Effector CD4-positive, alpha-beta T cell (primary cell): ENCODE data around the gene FIBCD1.
"Not testable (repeated sequence)": the region's sequence is repeated elsewhere in the genome, so short reads cannot be mapped to it uniquely, and the experiment has no call there.

Experiments
- DNase-seq: peaks from one replicate; pipeline ENCODE4 v3.0.0-alpha.2; 2020

Gene FIBCD1

DNA sequence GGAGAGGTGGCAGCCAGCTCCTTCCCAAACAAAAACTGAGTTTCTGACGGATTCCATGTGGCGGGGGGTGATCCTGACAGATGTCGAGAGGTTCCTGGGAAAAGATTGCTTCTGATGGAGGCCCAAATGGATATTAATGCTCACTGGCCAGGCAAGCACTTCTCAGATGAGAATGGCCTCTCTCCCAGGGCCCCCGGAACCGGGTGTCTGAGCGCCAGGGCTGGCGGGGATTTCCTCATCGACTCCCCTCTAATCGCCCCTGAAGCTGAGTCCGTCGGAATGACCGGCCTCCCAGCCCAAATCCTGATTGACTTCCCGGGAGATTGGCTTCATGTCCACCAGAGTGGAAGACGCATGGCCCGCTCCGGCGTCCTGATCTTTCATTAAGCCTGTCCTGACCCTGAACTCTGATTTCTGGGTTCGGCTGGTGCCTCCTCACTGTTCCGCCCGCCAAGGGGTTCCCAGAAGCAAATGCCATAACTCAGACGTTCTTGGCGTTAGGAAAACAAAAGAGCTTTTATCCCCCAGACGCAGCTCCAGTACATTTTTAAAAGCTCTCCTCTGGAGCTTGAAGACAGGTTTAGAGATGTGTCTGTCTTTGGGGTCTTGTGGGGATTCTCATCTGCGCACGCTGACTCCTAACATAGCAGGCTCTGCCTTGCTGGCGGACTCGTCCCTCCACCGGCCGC is 17.6 kb downstream of the FIBCD1 start:
- DNase-seq, result no peak

DNA sequence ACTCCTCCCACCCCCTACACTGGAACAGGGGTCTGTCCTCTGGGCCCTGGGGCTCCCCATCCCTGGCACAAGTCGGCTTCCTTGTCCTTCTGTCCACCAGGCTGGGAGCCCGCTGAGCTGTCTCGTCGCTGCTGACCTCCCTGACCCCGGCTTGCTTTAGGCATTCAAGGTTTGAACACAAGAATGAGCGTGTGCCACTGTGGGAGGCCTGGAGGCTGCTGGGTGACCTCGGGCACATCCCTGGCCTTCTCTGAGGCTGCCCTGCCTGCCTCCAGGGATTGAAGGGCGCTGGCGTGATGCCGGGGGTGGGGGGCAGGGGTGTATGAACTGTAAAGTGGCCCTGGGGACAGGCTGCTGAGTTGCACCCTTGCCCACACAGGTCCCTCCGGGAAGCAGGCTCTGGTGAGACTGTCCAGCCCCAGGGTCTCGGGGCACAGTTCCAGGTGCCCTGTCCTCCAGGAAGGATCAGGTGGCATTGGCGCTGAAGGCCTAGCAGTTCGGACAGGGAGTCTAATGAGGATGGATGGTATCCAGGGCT is 18.2 kb downstream of the FIBCD1 start:
- no peak for DNase-seq

DNA sequence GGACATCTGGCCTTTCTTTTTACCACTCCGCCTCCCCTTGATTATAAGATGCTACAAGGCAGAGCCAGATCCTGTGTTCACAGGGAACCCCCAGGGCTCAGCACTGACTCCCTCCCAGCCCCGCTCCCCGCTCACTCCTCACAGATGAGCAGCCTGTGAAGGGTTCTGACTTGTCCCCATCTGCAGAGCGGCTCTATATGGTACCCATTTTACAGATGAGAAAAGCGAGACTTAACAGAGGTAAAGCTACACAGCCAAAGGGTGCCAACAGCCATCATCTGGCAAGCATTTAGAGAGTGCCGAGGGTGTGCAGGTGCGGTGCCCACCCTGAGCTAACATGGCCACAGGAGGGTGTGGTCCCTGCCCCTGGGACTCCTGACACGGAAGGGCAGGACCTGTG is 18.8 kb downstream of the FIBCD1 start:
- DNase-seq, result no peak

DNA sequence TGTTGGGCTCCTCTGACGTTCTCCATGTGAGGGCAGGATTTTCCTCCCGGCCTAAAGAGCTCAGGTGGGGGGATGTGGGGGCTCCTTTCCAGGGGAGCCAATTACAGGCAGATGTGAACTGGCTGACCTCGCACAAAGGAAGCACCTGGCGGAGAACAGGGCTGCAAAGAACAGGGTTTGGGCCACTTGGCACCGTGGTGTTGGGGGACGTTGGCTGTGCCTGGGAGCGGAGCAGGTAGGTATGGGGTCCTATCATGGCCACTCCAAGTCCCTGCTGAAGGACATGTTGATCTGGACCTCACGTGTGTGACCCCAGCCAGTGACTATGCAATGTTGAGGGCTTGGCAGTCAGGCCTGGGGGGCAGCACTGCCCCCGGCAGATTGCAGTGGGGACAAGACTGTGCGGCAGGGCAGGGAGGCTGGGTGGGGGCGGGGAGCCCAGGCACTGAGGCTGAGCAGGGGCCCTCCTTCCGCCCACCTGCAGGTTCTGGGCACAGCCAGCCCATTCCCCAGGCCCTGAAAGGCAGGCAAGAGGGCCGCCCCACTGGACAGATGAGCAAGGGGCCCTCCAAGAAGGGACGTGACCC is 19.4 kb downstream of the FIBCD1 start:
- DNase-seq, result no peak

DNA sequence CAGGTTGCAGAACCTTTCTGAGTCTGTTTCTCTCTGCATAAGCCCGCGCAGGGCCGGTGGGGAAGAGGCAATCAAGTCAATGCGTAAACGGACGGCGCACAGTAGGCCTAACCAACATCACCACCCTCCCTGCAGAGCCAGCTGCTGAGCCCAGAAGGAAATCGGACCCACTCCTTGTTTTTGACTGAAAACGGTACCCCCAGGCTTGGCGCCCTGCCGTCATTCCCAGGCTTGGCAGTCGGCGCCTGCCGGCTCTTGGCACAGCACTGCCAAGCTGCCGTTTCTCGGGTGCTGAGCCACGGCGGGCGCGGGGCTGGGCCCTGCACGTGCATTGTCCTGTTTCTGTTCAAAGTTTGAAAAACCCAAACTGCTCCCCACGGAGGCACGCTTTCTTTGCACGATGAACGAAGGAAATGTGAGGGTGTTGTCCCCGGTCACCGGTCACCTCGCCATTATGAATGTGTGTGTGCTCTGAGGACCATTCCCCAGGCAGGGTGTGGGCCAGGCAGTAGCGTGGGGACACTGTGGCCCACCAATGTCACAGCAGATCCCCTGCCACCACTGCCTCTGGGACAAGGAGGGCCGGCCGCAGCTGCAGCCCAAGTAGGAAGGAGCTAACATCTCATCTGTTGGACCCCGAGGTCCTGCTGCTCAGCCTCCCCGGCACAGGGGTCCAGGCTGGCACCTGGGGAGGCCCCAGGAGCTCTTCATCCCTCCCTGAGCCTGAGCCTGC is 20.1 kb downstream of the FIBCD1 start:
- no peak for DNase-seq

DNA sequence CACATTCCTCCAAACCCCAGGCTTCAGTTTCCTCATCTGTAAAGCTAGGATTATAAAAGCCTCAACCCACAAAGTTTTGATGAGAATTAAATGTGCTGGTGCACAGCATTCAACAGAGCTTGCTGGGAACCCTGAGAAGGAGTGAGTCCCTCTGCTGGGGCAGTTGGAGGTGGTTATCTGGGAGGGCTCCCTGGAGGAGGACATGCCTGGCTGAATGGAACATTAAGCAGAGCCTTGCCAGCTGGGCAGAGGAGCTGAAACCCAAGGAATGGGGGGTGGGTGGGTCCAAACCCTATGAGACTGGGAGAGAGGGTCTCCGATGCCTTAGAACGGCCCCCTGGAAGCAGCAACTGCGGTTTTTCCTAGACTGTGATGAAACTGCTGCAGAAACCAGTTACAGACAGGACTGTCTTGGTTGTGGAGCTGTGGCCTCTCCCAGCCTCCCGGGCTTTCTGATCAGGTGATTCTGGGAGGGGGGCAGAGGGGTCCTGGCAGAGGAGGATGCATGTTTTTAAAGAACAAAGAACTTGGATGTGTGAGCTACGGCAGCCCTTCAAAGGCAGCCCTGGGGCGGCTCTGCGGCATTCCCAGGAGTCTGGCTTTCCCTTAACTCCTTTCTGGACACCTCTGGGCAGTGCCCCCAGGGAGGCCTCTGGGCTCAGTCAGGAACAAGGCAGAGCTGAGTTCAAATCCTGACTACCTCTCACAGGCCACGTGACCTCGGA is 20.8 kb downstream of the FIBCD1 start:
- no peak for DNase-seq

DNA sequence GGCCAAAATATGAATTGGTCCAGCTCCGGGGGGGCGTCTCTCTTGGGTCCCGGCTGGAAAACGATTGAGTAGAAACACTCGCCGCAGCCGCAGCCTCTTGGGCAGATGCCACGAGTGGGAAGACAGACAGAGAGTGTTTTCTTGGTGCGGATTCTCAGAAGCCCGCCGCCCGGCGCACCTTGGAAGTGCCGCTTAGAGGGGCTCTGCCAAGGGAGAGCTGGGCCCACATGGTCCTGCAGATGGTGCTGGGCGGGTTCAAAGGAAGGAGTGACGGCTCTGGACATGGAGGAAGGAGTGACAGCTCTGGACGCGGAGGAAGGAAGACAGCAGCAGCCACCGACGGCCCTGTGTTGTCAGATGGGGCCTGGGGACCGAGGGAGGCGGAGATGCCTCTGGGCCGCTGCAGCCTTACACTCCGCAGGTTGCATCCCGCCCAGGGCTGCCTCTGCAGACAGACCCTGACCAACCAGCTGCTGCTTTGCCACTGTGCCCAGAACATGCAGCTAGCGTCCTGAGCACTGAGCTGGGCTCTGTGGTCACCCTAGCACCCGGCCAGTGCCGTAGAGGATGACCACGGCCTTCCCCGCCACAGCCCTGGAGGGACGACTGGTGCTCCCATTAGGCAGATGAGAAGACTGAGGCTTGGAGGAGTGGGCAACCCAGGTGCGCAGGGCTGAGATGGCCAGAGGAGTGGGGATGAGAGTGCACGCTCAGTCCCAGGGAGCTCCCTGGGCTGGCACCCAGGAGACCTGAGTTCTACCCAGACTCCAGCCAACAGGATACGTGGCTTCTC is 21.7 kb downstream of the FIBCD1 start:
- no peak for DNase-seq

DNA sequence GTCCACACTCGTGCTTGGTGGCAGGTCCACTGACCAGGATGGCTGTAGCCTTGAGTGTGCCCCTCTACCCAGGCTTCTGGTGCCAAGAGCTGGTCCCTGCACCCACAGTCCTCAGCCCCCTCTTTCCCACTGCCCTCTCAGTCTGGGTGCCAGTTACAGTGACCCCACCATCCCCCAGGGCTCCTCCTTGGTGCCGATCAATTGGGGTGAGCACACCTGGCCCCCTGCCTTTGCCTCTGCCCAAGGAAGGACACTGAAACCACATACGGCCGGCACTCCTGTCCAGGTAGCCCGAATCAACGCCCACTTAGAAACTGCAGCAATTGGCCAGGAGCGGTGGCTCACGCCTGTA is 24.0 kb downstream of the FIBCD1 start:
- no peak for DNase-seq

DNA sequence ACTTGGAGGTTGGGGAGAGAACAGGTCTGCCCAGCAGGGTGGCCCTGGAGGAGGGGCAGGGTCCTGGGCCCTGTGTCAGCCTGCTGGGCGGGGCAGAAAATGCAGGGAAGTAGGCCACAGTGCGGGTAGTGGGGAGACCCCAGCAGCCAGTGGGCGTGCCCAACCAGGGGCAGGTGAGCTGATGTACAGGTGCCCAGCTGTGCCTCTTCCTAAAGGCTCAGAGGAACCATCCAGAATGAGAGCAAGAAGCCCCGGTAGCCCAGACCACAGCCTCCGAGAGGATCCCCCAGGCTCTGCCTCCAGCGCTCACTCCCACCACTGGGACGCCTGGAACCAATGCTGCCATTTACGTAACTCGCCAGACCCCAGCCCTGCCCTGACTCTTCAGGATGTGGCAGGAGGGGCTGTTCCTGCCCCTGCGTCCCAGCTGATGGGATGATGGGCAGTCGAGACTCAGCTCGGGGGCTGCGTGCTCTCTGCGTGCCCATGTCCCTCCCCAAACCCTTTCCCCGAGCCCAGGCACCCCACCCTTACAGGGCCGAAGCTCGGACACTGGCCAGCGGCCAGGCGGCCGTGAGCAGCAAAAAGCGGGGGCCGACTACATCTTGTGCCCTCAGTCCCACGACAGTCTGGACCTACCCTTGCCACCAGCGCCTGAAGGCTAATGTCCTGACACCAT is 24.5 kb downstream of the FIBCD1 start:
- no peak for DNase-seq

DNA sequence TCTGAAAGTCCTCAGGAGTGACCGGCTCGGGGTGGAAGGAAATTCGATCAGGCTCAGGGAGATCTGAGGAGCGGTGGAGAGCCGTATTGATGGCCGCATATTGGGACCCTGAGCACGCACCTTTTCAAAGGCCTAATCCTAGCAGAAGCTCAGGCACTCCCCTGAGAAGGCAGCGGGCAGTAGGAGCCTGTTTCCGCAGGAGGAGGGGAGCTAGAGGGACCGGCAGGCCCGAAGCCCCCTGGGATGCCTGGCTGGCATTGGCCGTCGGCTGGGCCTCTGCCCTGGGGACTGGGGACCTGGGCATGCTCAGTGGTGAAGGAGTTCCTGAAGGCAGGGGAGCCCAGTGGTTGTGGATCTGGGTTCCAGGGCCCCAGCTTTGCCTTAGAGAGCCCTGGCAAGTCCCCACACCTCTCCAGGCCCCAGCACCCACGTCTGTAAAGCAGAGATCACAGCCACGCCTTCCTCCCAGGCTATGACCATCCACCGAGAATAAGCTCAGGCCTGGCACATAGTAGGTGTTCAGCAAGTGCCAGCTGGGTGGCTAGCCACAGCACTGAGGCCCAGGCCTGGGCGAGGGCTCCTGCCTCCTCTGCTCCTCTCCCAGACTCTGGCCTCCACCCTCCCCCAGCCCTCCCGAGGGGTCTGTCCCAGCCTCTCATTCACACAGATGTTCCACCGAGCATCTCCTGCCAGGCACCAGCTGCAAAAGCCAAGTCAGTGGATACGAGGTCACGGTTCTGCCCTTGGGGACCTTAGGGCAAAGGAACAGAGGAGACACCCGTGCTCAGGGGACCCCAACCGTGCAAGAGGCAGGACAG is 25.2 kb downstream of the FIBCD1 start:
- no peak for DNase-seq

DNA sequence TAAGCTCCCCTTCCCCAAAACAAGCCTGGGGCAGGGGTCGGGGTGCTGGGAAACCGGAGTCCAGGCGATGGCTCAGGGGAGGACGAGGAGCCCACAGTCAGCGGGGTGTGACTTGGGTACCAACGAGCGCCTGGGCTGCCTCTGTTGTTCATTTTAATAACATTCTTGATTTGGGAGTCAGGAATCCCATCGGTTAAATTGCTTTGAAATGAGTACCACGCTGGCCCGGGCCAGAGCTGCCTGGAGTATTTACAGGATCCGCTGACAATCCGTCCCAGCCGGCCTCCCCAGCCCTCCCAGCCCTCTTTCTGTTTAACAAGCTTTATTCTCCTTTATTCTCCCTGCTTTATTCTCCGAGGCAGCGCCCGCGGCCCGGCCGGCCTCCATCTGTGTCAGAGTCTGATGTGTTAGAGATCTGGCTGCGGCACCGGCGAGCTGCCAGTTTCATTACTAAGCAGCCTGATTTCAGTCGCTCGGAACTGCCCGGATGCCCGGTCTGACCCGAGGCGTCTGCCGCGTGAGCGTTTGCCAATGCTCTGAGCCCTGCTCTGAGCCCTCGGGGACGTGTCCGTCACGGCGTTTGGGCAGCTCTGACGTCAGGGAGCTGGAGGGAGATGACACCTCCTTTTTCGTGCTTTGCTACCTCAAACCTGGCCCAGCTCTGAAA is 26.0 kb downstream of the FIBCD1 start:
- DNase-seq, result no peak

DNA sequence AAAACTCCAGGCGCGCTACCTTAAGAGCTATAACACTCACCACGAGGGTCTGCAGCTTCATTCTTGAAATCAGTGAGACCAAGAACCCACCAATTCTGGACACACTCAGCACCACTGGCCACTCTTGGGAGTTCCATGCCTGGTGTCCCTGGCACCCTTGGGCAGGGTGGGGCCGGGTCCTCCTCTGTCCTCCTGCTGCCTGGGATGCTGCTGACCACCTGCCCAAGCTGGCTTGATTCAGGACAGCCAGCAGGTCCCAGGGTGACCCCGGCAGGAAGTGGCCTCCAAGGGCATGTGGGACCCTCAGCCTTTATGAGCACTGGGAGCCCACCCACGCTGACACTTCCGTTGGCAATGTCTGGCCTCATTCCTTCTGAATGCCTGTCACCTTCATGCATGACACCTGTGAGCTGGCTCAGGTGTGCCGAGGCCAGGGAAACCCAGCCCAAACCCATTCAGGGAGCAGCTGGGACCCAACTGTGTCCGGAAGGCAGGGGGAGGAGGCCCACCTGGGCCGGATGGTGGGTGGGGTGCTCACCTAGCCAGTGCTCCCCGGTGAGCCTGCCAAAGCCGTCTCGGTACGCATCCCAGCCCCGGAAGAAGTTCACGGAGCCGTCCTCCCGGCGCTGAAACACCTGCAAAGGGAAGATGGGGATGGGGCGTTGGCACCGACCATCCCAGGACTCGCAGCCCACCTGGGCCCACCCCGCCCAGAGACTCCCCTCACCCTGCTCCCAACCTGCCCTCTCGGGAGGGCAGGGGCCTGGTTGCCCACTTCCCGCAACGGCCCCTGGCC is 27.6 kb downstream of the FIBCD1 start:
- DNase-seq, result no peak

DNA sequence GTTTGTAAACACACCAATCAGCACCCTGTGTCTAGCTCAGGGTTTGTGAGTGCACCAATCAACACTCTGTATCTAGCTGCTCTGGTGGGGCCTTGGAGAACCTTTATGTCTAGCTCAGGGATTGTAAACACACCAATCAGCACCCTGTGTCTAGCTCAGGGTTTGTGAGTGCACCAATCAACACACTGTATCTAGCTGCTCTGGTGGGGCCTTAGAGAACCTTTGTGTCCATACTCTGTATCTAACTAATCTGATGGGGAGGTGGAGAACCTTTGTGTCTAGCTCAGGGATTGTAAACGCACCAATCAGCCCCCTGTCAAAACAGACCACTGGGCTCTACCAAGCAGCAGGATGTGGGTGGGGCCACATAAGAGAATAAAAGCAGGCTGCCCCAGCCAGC is 28.4 kb downstream of the FIBCD1 start:
- not testable (repeated sequence) for DNase-seq

DNA sequence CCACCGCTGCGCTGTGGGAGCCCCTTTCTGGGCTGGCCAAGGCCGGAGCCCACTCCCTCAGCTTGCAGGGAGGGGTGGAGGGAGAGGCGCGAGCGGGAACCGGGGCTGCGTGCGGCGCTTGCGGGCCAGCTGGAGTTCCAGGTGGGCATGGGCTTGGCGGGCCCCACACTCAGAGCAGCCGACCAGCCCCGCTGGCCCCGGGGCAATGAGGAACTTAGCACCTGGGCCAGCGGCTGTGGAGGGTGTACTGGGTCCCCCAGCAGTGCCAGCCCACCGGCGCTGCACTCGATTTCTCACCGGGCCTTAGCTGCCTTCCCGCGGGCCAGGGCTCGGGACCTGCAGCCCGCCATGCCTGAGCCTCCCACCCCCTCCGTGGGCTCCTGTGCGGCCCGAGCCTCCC is 29.0 kb downstream of the FIBCD1 start:
- not testable (repeated sequence) for DNase-seq

DNA sequence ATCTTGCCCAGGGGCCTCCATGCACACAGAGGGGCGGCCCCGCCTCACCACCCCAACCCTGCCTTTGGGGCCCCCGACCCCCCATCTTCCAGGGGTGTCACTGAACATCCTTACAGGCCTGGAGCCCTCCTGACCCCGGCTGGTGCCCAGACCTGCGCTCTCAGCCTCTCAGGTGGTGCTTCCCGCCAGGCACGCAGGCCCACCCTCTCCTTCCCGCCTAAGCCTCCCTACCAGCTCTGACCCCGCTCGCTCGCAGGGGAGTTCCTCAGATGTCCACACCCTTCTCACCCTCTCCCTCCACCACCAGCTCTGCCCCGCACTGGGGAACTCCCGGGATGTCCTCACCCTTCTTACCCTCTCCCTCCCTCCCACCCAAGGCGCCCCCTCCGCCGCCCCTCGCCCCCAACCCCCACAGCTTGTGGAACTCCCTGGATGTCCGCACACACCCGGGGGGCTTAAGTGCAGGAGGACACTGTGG is 30.1 kb downstream of the FIBCD1 start:
- DNase-seq, result no peak

DNA sequence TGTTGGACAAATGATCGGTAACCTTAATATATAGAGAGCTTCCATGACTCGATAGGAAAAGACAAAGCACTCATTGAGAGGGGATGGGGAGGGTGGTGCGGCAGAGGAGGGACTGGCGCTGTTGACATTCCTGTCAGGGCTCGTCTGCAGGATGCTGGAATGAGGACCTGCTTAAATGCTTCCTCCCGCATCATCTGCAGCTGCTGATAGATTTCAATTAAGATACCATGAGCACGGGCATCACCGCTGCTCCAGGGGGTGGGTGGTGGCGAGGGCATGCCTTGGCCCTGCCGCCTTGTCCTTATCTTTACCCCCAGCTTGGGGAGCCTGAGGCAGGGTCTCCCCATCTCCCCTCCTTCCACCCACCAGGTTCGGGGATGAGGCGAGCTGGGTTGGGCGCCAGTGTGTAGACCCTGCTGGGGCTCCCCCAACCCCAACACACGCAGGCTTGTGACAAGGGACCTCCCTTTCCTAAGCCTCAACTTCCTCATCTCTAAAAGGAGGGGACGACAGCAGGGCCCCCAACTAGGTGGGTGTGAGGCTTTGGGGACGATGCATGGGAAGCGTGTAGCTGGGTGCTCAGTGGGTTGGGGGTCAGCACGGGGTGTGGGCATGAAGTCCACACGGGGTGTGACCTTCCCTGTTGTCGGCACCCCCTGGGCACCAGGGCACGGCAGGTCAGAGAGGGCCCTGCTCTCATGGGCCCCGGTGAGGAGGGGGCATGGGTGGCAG is 30.7 kb downstream of the FIBCD1 start:
- no peak for DNase-seq

DNA sequence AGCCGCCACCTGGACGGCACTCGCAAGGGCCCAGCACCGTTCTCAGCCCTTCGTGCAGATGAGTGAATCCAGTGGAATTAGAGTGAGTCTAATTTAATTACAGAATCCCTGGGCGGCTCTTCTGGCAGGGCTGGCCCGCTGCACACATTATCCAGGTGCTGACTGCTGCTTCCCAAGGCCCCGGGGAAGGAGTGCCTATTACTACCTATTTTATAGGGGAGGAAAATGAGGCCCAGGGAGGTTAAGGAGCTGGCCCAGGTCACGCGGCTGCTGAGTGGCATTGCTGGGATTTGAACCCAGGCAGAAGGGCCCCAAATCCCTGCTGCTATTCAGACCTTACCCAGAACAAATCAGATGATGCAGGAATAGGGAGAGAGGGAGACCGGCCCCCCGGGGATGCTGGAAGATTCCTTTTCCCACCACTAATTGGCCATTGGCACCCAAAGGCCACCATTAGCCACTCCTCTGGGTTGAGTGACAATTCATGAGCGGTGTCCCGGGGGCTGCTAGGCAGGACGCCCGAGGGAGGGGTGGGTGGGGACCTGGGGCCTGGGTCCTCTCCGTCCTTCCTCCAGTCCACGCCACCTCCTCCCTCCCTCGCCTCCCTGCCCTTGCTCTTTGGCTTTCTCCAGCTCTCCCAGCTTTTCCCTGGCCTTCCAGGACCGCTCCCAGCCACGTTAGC is 32.2 kb downstream of the FIBCD1 start:
- no peak for DNase-seq
